Activated T-cell treated with anti-CD3 and anti-CD28 coated beads for 1 hour (primary cell): Measurements from ENCODE around the gene SLC35E4.

Source experiments
- DNase-seq: peaks from one replicate; pipeline ENCODE4 v3.0.0-alpha.2; 2020; ENCODE audit warnings: low read depth

SLC35E4 gene

DNA sequence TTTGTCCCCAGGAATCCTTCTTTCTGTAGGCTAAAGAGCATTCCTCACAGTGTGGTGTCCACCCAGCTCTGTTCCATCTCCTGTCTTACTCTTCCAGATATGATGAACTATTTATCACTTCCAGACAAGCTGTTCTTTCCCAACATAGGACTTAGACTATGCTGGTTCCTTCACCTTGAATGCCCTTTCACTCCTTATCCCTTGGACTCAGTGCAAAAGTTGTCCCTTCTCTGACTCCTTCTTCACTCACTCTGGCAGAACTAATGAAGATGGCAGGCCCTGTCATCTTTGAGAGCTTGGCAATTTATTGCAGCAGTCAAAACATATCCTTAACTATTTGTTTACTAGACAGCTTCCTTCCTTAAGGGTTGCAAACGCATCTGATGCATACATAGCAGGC is 55.6 kb downstream of the SLC35E4 start:
- DNase-seq = no peak

DNA sequence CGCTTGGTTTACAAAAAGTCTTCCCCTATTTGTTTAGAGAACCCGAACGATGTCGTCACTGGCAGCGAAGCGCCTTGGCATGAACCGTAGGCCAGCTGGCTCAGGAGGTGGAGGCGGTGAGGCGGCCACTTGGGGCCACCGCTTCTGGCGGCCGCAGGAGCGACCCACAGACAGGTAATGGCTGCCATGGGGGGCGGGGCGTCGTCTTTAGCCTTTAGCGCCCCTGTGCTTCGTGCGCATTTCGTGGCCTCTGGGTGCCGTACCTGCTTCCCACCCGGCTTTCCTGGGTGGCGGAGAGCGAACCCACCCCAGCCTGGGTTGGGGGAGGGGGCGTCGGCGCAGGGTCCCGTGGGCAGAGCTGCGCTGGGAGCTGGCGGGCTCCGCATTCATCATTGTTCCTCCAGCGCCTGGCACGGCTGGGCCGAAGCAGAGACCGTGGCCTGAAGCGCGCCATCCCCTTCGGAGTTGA is 58.6 kb downstream of the SLC35E4 start:
- DNase-seq = peak; percentile 49

DNA sequence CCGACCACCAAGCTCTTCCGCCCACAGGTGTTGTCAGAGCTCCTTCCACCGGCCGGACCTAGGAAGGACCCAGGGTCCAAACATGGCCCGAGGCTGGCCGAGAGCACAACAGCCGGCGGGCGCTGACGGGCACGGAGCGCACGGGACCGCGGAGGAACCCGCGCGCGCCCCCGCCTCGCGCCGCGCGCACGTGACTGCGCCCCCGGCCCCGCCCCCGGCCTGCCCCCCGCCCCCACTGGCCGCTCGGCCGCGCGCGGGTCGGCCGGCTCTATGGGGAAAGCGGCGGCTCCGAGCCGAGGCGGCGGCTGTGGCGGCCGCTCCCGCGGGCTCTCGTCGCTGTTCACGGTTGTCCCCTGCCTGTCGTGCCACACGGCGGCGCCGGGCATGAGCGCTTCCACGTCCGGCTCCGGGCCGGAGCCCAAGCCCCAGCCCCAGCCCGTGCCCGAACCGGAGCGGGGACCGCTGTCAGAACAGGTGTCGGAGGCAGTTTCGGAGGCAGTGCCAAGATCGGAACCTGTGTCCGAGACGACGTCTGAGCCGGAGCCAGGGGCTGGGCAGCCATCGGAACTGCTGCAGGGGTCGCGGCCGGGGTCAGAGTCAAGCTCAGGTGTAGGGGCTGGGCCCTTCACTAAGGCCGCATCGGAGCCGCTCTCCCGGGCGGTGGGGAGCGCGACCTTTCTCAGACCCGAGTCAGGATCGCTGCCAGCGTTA is 59.2 kb downstream of the SLC35E4 start, which contains the start of gene OSBP2:
TSS of gene OSBP2 (plus strand) at position 235 of the 711 bp plus-strand sequence. CDS start at position 271, 36 bp downstream.
- DNase-seq = peak; percentile 9

DNA sequence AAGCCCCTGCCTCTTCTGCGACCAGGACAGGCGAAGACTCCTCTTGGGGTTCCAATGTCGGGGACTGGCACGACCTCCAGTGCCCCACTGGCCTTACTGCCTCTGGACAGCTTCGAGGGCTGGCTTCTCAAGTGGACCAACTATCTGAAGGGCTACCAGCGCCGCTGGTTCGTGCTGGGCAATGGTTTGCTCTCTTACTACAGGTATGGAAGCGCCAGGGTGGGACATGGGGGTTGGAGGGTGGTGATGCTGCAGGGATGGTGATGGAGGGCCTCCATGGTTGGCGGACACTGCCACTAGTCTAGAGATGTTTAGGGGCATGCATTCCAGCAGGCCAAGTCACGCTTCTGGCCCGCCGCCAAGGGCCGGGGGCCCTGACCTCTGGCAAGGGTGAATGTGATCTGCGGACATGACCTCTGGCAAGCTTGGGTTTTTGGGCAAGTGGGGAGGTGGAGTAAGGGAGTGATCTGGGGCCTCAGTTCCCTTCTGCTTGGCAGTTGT is 59.8 kb downstream of the SLC35E4 start:
- no peak for DNase-seq

DNA sequence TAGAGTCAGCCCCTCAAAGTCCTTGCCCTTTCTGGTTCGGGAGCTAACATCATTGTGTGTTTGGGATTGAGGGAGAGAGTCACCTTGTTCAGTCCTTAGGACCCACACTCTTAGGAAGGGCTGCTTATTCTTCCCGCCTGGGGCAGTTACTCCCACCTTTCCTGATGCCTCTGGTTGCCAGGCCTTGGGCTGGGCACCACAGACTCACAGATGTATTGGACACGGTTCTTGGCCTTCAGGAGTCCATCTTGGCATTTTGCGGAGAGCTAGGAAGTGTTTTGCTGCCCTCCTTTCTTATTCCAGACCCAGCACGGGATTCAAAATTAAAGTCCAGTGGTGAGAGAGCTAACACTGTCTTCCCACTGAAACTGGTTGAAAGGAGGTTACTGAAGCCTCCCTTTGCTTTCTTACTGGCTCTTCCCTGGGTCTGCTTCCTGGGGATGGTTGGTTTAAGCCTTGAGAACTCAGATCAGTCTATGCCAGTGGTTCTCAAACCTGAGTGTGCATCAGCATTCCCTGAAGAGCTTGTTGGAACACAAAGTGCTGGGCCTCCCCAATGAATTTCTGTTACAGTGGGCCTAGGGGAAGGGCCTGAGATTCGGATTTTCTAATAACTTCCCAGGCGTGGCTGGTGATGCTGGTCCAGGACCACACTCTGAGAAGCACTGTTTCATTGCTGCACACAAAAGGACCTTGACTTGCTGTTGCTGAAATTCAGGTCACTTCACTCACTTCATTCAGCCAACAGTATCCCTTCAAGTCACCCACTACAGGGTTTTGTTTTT is 60.5 kb downstream of the SLC35E4 start:
- no peak for DNase-seq
